Kidney capillary endothelial cell (primary cell): ENCODE measurements around the gene SAMMSON.

Experiments
- DNase-seq: peaks from one replicate; pipeline ENCODE4 v3.0.0-alpha.2; 2018; ENCODE audit warnings: low spot score

The SAMMSON gene

DNA sequence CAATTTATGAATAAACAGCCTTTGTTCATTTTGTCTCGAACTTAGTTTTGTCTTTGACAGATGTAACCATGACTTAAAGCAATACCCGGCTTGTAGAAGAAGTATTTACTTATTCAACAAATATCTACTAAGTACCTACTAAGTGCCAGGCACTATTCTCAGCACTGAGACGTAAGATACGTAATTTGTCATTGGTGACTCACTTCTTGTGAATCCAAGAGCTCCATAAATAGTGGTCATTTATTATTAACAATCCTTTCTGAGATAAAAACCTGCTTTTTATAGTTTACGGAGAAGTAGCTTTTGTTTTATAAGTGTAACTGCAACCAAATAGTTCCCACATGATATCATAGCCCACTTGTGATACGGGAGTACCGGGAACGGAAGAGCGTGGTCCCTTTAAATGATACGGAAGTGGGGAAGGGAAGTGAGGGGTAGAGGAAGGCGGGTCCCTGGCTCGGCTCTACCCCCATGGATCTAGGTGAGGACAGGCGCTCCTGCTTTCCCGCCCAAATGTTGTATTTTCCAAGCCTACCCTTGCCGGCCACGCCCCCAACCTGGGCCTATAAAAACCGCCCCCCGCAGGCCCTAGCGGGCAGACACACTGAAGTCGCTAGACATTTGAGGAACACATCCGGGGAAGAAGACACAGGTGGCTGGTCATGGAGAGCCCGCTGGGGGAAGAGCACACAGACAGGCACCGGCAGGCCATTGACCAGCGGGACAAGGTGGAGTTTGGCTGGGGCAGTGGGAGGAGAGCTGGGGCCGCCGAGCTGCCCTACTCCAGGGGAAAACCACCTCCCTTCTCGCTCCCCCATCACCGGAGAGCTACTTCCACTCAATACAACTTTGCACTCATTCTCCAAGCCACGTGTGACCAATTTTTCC is at the start of gene SAMMSON:
SAMMSON (plus strand) TSS at position 594 of the 888 bp plus-strand sequence.
- DNase-seq = no peak

- DNase-seq = no peak
Observed at GRCh38 chr3:69951616-69952015, 47.9 kb upstream of the SAMMSON start.

DNA sequence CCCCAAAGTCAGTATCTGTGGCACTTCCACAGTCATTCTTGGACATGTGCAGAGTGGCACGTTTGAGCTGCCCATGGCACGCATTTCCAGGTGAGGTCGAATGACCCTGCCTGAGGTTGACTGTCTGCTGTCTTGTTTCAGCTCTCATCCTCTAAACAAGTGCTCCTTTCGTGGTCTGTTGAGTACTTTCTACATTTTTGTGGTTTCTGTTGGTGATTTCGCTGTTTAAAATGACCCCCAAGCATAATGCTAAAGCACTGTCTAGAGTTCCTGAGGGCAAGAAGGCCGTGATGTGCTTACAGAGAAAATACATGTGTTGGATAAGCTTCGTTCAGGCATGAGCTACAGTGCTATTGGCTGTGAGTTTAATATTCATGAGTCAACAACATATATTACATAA is 40.0 kb upstream of the SAMMSON start:
- no peak for DNase-seq

DNA sequence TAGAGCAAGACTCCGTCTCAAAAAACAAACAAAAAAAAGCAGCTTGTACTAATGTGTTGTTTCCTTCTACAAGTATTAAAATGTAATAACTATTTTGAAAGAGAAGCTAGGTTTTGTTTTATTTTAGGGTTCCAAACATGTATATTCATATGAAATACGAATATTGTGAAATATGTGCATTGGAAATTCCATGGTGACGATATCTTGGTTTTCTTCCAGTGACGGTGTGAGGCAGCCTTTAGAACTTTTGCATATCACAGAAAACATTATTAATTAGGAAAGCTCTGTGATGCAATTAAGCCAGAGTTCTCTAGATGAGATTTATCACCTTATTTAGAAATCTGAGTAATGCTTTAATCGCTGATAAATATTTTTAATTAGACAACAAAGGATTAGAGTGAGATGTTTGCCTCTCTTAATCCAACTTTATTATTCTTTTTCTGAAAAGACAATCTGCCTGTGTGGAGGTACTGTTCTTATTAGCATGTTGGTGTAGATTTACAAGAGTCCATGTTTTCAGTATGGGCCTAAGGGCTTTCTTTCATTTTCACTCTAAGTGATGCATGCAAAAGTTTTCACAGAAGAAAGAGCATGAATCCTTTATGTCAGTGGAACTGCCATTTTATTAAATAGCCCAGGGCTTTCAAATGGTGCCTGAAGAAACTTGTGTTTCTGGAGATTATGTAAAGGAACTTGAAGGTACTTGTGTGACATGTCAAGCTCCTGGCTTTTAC is 37.7 kb upstream of the SAMMSON start:
- no peak for DNase-seq

DNA sequence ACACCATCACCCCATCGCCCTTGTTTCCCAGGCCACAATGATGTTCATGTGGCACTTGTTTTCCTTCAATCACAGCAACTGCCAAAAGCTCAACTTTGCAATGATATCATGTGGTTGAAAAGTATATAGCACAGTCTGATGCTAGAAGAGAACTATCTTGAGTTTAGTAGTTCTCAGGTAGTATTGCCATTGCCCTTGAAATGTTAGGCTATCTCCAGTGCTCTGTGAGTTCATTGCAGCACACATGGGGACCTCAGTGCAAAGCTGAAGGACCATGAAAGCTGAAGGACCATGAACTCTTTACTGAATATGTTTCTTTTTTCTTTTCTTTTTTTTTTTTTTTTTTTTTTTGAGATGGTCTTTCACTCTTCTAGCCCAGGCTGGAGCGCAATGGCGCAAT is 35.9 kb upstream of the SAMMSON start:
- DNase-seq = no peak

GRCh38 chr3:69967156-69967555 is 32.4 kb upstream of the SAMMSON start:
- no peak for DNase-seq

- no peak for DNase-seq
Observed at GRCh38 chr3:69970827-69971226, 28.7 kb upstream of the SAMMSON start.

DNA sequence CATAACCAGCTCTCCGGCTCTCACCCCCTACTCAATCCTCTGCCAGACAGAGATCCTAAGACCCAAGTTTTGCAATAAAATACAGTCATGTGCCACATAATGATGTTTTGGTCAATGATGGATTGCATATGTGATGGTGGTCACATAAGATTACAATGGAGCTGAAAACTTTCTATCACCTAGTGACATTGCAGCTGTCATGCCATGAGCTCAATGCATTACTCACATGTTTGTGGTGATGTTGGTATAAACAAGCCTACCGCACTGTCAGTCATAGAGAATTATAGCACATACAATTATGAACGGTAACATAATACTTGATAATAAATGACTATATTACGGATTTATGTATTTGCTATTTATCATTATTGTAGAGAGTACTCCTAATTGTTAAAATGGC is 26.9 kb upstream of the SAMMSON start:
- no peak for DNase-seq

DNA sequence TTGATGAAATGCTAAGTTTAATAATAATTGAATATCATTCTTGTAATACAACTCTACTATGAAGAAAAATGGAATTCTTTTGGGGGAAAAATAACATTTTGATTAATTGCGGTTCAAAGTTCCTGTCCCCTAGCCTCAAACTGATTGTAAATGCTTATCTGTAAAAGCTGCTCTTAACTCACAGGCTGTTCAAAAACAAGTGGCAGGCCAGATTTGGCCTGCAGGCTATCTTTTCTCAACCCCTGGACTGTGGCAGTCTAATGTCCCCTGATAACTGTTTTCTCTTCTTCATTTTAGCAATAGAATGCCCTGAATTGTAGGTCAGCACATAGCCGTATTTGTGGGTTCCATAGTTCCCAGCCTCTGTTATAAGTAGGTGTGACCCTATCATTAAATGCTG is 23.5 kb upstream of the SAMMSON start:
- no peak for DNase-seq

- DNase-seq = no peak
Observed at GRCh38 chr3:69983546-69984265, 15.8 kb upstream of the SAMMSON start.

- no peak for DNase-seq
Observed at GRCh38 chr3:69985266-69985665, 14.3 kb upstream of the SAMMSON start.

DNA sequence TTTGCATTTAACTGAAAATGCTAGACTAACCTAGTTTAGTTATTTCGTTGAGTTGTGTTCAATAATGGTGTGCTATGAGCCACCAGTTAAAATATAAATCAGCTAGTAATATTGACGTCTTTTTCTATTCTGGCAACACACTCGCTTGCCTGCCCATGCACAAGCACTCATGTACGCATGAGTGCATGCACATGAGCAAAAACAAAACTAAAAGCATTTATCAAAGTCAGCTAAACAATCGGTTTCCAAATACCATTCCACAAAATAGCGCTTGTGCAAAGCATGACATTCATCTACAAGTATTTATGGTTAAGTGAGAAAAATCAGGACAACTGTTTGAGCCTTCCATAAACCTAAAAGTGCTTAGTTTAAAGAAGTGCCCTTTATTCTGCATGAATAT is 13.1 kb upstream of the SAMMSON start:
- no peak for DNase-seq

DNA sequence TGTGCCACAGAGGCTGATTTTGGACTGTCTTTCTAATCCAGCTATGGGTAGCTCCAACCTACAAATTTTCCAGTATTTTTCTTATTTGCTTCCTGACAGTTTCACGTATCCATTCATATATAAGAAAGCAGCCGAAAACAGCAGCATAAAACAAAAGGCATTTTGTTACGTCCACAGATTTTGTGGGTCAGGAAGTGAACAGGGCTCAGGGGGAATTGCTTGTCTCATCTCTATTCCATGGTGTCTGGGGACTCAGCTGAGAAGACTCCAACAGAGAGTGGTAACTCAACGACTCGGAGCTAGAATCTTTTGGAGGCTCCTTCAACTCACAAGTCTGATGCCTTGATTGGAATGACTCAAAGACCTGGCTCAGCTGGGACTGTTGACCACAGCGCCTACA is 11.7 kb upstream of the SAMMSON start:
- no peak for DNase-seq

GRCh38 chr3:69993757-69994156 is 5.8 kb upstream of the SAMMSON start:
- DNase-seq = no peak

DNA sequence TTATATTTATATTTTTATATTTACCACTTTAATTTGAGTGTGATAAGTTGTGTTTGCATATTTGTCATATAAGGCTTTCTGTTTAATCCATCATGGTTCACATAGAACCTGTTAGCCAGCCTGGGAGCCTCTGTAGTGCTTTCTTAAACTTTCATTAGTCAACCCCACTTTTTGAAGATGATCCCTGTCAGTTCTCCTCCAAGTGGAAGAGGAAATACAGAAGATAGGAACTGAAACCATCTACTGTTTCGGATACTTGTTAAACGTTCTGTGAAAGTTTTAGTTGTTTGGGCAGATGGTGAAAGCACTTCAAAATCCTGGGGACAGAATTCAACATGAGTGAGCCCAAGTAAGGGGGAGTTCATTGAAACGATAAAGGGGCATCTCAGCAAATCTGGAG is 4.6 kb upstream of the SAMMSON start:
- no peak for DNase-seq

- DNase-seq = no peak
Observed at GRCh38 chr3:69997631-69998307, 1.8 kb upstream of the SAMMSON start.

GRCh38 chr3:69998759-69999139 is 784 bp upstream of the SAMMSON start:
- no peak for DNase-seq

- DNase-seq = no peak
Observed at GRCh38 chr3:70000028-70000410, 486 bp downstream of the SAMMSON start.

- DNase-seq = no peak
Observed at GRCh38 chr3:70000563-70001081, 1.1 kb downstream of the SAMMSON start.

- no peak for DNase-seq
Observed at GRCh38 chr3:70003119-70003518, 3.6 kb downstream of the SAMMSON start.

DNA sequence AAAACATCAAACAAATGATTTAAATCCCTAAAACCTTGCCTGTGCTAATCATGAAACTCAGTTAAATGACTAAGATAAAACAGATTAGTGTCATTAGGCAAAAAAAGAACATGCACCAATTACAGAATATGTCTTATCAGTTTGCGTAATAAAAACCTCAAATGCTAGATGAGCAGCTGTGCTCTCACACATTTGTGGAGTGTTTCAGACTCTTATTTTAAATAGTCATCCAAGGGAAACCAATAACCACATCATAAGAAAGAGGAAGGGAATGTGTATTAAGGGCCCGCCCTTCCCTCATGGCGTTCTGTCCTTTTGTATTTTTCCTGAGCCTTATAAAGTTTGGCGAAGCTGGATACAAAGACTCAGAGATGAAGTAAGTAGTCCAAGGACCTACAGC is 6.6 kb downstream of the SAMMSON start:
- no peak for DNase-seq

DNA sequence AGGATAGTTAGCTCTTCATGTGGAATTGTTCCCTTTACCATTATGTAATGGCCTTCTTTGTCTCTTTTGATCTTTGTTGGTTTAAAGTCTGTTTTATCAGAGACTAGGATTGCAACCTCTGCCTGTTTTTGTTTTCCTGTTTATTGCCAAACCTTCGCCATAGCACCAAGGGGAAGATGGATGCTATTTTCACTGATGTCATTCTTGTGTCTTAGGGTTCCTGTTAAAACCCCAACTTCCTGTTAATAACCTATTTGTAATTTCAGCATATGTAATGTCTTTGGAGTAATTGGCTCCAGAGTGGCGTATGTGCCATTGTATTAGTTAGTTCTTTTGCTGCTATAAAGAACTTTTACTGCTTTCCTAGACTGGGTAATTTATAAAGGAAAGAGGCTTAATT is 10.8 kb downstream of the SAMMSON start:
- no peak for DNase-seq
